H1 (cell line): ENCODE results near the gene ZNF367. TPM values are rescaled to one million over a fixed set of nuclear protein-coding genes. Genes with fewer than 3 reads are reported as not detected.

Experiments used
- CTCF ChIA-PET: fragments of 300-600 bp; sonication (Branson Sonifier 250); formaldehyde crosslinking; loops from one replicate; lab custom pipeline; 2021; ENCODE audit not compliant: partially characterized antibody; lab: Charles Lee
- POLR2A ChIA-PET: fragments of 300-600 bp; sonication (Branson Sonifier 250); formaldehyde crosslinking; loops from one replicate; lab custom pipeline; 2021; ENCODE audit warnings: inconsistent platforms; ENCODE audit not compliant: partially characterized antibody; lab: Charles Lee
- DNase-seq, 2 experiments: peaks; one replicate each; pipeline versions ENCODE4 v3.0.0 to v3.0.0-alpha.2; 2010 to 2022; ENCODE audit warnings: low spot score in 2 of 2, low read depth in 1 of 2, mixed read lengths in 1 of 2
- FAIRE-seq: peaks from 2 replicates; lab custom pipeline; 2011; peaks lifted over from hg19 to GRCh38; lab: Jason Lieb, UNC
- H2AFZ ChIP-seq: 2 replicates; pipeline ENCODE4 v1.8.1; 2012; ENCODE audit warnings: low read length, inconsistent platforms
- H2AK5ac ChIP-seq: 2 replicates; pipeline ENCODE4 v1.6.1; 2013; ENCODE audit warnings: low read depth, low read length
- H2BK120ac ChIP-seq: replicated peaks from 2 replicates; pipeline ENCODE3; 2013; ENCODE audit warnings: low read depth, low read length, inconsistent platforms
- H2BK12ac ChIP-seq: 2 replicates; pipeline ENCODE4 v1.6.1; 2013; ENCODE audit warnings: low read depth, low read length
- H2BK15ac ChIP-seq: 2 replicates; pipeline ENCODE4 v1.6.1; 2013; ENCODE audit warnings: low read length
- H2BK20ac ChIP-seq: 2 replicates; pipeline ENCODE4 v1.6.1; 2013; ENCODE audit warnings: low read length
- H2BK5ac ChIP-seq: 2 replicates; pipeline ENCODE4 v1.6.1; 2013; ENCODE audit warnings: low read depth, low read length
- H3K14ac ChIP-seq: 2 replicates; pipeline ENCODE4 v1.6.1; 2013; ENCODE audit warnings: inconsistent platforms; ENCODE audit not compliant: insufficient read length
- H3K18ac ChIP-seq: 2 replicates; pipeline ENCODE4 v1.6.1; 2013; ENCODE audit warnings: low read length; ENCODE audit errors: extremely low read depth
- H3K23ac ChIP-seq: 2 replicates; pipeline ENCODE4 v1.6.1; 2013; ENCODE audit warnings: inconsistent platforms; ENCODE audit not compliant: insufficient read length
- H3K23me2 ChIP-seq: 2 replicates; pipeline ENCODE4 v1.6.1; 2013; ENCODE audit warnings: low read depth, low read length
- H3K27ac ChIP-seq: 2 replicates; pipeline ENCODE4 v1.6.1; 2011; ENCODE audit warnings: low read depth, low read length, inconsistent platforms
- H3K27me3 ChIP-seq, 4 experiments: replicated peaks in 1 of 4; 1 replicate in 1 of 4; 2 replicates in 3 of 4; pipeline versions ENCODE4 v1.6.1 to v1.8.1; 2011 to 2013; ENCODE audit warnings: low read length in 3 of 4, mild to moderate bottlenecking in 3 of 4, inconsistent platforms in 2 of 4, mixed read lengths in 2 of 4, moderate library complexity in 1 of 4; ENCODE audit not compliant: control insufficient read depth in 3 of 4, insufficient read depth in 3 of 4; ENCODE audit errors: extremely low read depth in 1 of 4
- H3K36me3 ChIP-seq, 4 experiments: 2 replicates each; pipeline versions ENCODE4 v1.6.1 to v1.8.1; 2011 to 2013; ENCODE audit warnings: mild to moderate bottlenecking in 4 of 4, low read length in 3 of 4, moderate library complexity in 2 of 4, control low read depth in 1 of 4, inconsistent platforms in 1 of 4; ENCODE audit not compliant: insufficient read depth in 4 of 4, control insufficient read depth in 2 of 4
- H3K4ac ChIP-seq: replicated peaks from 2 replicates; pipeline ENCODE3; 2013; ENCODE audit warnings: low read length, low read depth, mixed read lengths, inconsistent platforms; ENCODE audit not compliant: insufficient read length
- H3K4me1 ChIP-seq, 4 experiments: replicated peaks in 1 of 4; 1 replicate in 1 of 4; 2 replicates in 3 of 4; pipeline versions ENCODE4 v1.6.1 to v1.8.1; 2011 to 2013; ENCODE audit warnings: low read length in 3 of 4, inconsistent platforms in 2 of 4, mixed read lengths in 1 of 4; ENCODE audit not compliant: insufficient read depth in 4 of 4, control insufficient read depth in 3 of 4
- H3K4me2 ChIP-seq, 2 experiments: 2 replicates each; pipeline versions ENCODE4 v1.6.1 to v1.8.1; 2011 to 2013; ENCODE audit warnings: low read depth in 2 of 2, low read length in 2 of 2, control low read depth in 1 of 2, inconsistent platforms in 1 of 2, mild to moderate bottlenecking in 1 of 2; ENCODE audit not compliant: insufficient read depth in 1 of 2
- H3K4me3 ChIP-seq, 4 experiments: fragments of 200-600, 300-600 bp in 1 of 4; sonication (generic), shearing (Covaris generic), sonication (Bioruptor Twin) in 1 of 4; 2 replicates each; pipeline versions ENCODE4 v1.5.1 to v1.8.1; 2011 to 2016; ENCODE audit warnings: low read length in 4 of 4, low read depth in 3 of 4, control low read depth in 2 of 4, inconsistent platforms in 2 of 4, mild to moderate bottlenecking in 2 of 4, mixed read lengths in 1 of 4, moderate library complexity in 1 of 4; ENCODE audit not compliant: insufficient read depth in 2 of 4; ENCODE audit errors: extremely low read depth in 1 of 4
- H3K56ac ChIP-seq: replicated peaks from 2 replicates; pipeline ENCODE3; 2013; ENCODE audit warnings: low read depth, mild to moderate bottlenecking, mixed read lengths, low read length, inconsistent platforms; ENCODE audit not compliant: insufficient read length
- H3K79me1 ChIP-seq: 2 replicates; pipeline ENCODE4 v1.6.1; 2013; ENCODE audit warnings: low read depth, low read length, control low read depth
- H3K79me2 ChIP-seq, 2 experiments: 2 replicates each; pipeline versions ENCODE4 v1.6.1 to v1.8.1; 2012 to 2013; ENCODE audit warnings: low read length in 2 of 2, mild to moderate bottlenecking in 2 of 2, inconsistent platforms in 1 of 2; ENCODE audit not compliant: insufficient read depth in 2 of 2, control insufficient read depth in 1 of 2
- H3K9ac ChIP-seq, 4 experiments: replicated peaks in 1 of 4; 1 replicate in 1 of 4; 2 replicates in 3 of 4; pipeline versions ENCODE4 v1.6.1 to v1.8.1; 2011 to 2013; ENCODE audit warnings: low read depth in 3 of 4, low read length in 3 of 4, control low read depth in 2 of 4, mild to moderate bottlenecking in 2 of 4, moderate library complexity in 2 of 4, inconsistent platforms in 1 of 4; ENCODE audit errors: extremely low read depth in 1 of 4
- H3K9me3 ChIP-seq, 2 experiments: 2 replicates each; pipeline versions ENCODE4 v1.6.1 to v1.8.1; 2012 to 2013; ENCODE audit warnings: mild to moderate bottlenecking in 2 of 2, moderate library complexity in 2 of 2, control low read depth in 1 of 2, inconsistent platforms in 1 of 2, low read depth in 1 of 2, low read length in 1 of 2, mixed read lengths in 1 of 2; ENCODE audit not compliant: insufficient read depth in 2 of 2
- H4K20me1 ChIP-seq, 2 experiments: replicated peaks in 1 of 2; 2 replicates each; pipeline versions ENCODE3 to v1.8.1; 2011 to 2013; ENCODE audit warnings: inconsistent platforms in 2 of 2, low read length in 2 of 2, mild to moderate bottlenecking in 1 of 2; ENCODE audit not compliant: insufficient read depth in 2 of 2, control insufficient read depth in 1 of 2
- H4K5ac ChIP-seq: 2 replicates; pipeline ENCODE4 v1.6.1; 2013; ENCODE audit warnings: low read length, low read depth, mixed read lengths, inconsistent platforms; ENCODE audit not compliant: insufficient read length
- H4K8ac ChIP-seq: 2 replicates; pipeline ENCODE4 v1.8.0; 2013; ENCODE audit warnings: mild to moderate bottlenecking, moderate library complexity, low read length, inconsistent platforms; ENCODE audit not compliant: insufficient read depth; ENCODE audit errors: extremely low read depth
- H4K91ac ChIP-seq: replicated peaks from 2 replicates; pipeline ENCODE3; 2013; ENCODE audit warnings: low read length, mixed read lengths, inconsistent platforms; ENCODE audit not compliant: insufficient read length
- CREB1 ChIP-seq: IDR thresholded peaks from 2 replicates; pipeline ENCODE4 v1.6.1; 2012; ENCODE audit warnings: inconsistent platforms
- EZH2 ChIP-seq: fragments of 200-600 bp; sonication (generic); IDR thresholded peaks from 2 replicates; pipeline ENCODE4 v1.7.1; 2012; ENCODE audit warnings: low read depth, mild to moderate bottlenecking, moderate library complexity, low read length, inconsistent platforms; ENCODE audit not compliant: severe bottlenecking
- KDM1A ChIP-seq: fragments of 200-600, 300-600 bp; sonication (generic); IDR thresholded peaks from 2 replicates; pipeline ENCODE4 v1.7.1; 2016; ENCODE audit warnings: mild to moderate bottlenecking, low read length, borderline replicate concordance
- KDM4A ChIP-seq: IDR thresholded peaks from one replicate; pipeline ENCODE4 v1.7.1; 2012; ENCODE audit warnings: low read depth, mild to moderate bottlenecking, moderate library complexity, low read length, inconsistent platforms; ENCODE audit not compliant: severe bottlenecking
- TAF7 ChIP-seq: optimal IDR thresholded peaks from 2 replicates; pipeline ENCODE3; 2011; ENCODE audit warnings: low read depth, mild to moderate bottlenecking, inconsistent platforms, low read length, moderate library complexity, borderline replicate concordance
- WGBS, 2 experiments: shearing (Covaris generic) in 1 of 2; methylation state at CpG; one replicate each; pipeline versions ENCODE4 v1.1.6 to v1.1.7; 2013 to 2015; ENCODE audit warnings: low lambda C conversion rate in 2 of 2, mixed read lengths in 2 of 2, inconsistent platforms in 1 of 2, low coverage in 1 of 2, missing lambda C conversion rate in 1 of 2; ENCODE audit not compliant: insufficient replicate concordance in 2 of 2, insufficient coverage in 1 of 2, insufficient read length in 1 of 2; ENCODE audit errors: extremely low coverage in 1 of 2, missing lambda C conversion rate in 1 of 2; 5-methylcytosine and 5-hydroxymethylcytosine counted together
- polyA plus RNA-seq, 7 experiments: library from polyadenylated mRNA; depleted of rRNA in 3 of 7; stranded (reverse) in 5 of 7; unstranded in 2 of 7; fragments of >200 nt in 5 of 7; fragments of 200-250 nt in 2 of 7; gene quantifications; 1 replicate in 5 of 7; 2 replicates in 1 of 7; 4 replicates in 1 of 7; pipeline versions ENCODE4 v1.2.1 to v1.2.3, GENCODE V29; 2011 to 2013; ENCODE audit warnings: missing spikeins in 2 of 7, mixed read lengths in 2 of 7
- total RNA-seq: library from RNA; stranded (reverse); fragmentation: NEBNext Ultra II Directional; extraction: Animal tissue kit (Norgen Biotek cat#: 25700); gene quantifications from 2 replicates; pipeline ENCODE4 v1.2.1, GENCODE V29; 2021

The ZNF367 gene
- total and polyA plus RNA-seq, 2 of the 8 experiments (the other 6 are each of a cell fraction or from before 2014, with no cell fraction given), result 2.2 to 8.2 TPM

DNA sequence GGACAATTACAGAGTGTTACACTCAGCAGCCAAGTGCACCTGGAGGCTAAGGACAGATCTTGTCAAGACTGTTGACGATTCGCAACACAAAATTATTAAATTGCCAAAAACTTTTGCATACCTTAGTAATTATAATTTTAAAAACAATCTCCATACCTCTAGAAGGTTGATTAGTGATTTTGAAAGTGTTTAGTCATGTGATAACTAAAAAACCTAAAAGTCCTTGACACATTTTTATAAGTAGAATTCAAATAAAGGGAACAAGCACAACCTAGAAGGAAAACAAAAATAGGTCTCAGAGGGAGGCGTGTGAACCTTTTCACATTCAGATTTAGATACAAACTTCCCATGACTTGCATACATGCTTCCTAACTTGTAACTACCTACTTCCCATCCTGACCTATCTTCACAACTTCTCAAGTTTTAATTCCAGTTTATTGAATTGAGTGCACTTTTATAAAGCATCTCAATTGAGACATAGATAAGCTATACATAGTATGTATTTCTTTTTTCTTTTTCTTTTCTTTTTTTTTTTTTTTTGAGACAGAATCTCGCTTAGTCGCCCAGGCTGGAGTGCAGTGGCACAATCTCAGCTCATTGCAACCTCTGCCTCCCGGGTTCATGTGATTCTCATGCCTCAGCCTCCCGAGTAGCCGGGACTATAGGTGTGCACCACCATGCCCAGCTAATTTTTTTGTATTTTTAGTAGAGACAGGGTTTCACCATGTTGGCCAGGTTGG, 5.8 kb downstream of the ZNF367 start:
- ChIA-PET CTCF (interaction anchor here (2.0 kb wide), 1 partner anchor 85 kb away, joined by 8 read pairs; no protein-coding TSS in a partner anchor), POLR2A (interaction anchor here (1.5 kb wide), 1 partner anchor 13 kb away, joined by 3 read pairs; no protein-coding TSS in a partner anchor)
- no peak overlapping the region for H3K56ac ChIP-seq
- no peak overlapping the region for H3K14ac ChIP-seq
- DNase-seq, result no peak
- no peak for FAIRE-seq
- H3K4me1 ChIP-seq, result peaks cover 0 to 13% (median 9%) of the 10 kb centered on the region in 4 experiments; a peak in 4 of 7 replicates
- peaks cover 4% of the 10 kb centered on the region for H3K23me2 ChIP-seq
- no peak overlapping the region for H2BK20ac ChIP-seq
- H2AFZ ChIP-seq, result no peak overlapping the region
- peaks cover 2 to 80% of the 10 kb centered on the region in 2 experiments; a peak in 3 of 4 replicates for H3K79me2 ChIP-seq
- H3K36me3 ChIP-seq, result peaks cover 0 to 5% (median 2%) of the 10 kb centered on the region in 4 experiments; a peak in 3 of 8 replicates
- H3K4ac ChIP-seq, result no peak overlapping the region
- no peak overlapping the region for H3K23ac ChIP-seq
- peaks cover 6 to 11% of the 10 kb centered on the region in 2 experiments for H4K20me1 ChIP-seq
- no peak overlapping the region for H2AK5ac ChIP-seq
- H2BK120ac ChIP-seq, result no peak overlapping the region
- H3K18ac ChIP-seq, result no peak overlapping the region
- no peak overlapping the region for H3K9ac ChIP-seq
- no peak overlapping the region for H2BK15ac ChIP-seq
- H3K4me2 ChIP-seq, result no peak overlapping the region
- TF ChIP-seq TAF7 (no peak), KDM4A (no peak), KDM1A (no peak), CREB1 (no peak), EZH2 (no peak)
- WGBS, 2 experiments, result 84% methylated on average over 8 of the region's 8 CpGs; no CpG with 5 or more reads in 1 of the 2 experiments
- H3K9me3 ChIP-seq, result no peaks in the 10 kb centered on the region
- no peak overlapping the region for H3K4me3 ChIP-seq
- H4K5ac ChIP-seq, result no peak overlapping the region
- no peak overlapping the region for H2BK5ac ChIP-seq
- no peak overlapping the region for H3K27ac ChIP-seq
- no peak overlapping the region for H4K8ac ChIP-seq
- no peaks in the 10 kb centered on the region for H3K27me3 ChIP-seq
- H3K79me1 ChIP-seq, result peaks cover 4% of the 10 kb centered on the region; the same call in 1 of the 2 replicates
- no peak overlapping the region for H4K91ac ChIP-seq
- H2BK12ac ChIP-seq, result no peak overlapping the region
